RKO (cell line): ENCODE measurements around the gene SIRT4.

Experiments used
- DNase-seq: peaks from one replicate; pipeline ENCODE4 v3.0.0-alpha.2; 2016; ENCODE audit warnings: low spot score

Gene SIRT4

DNA sequence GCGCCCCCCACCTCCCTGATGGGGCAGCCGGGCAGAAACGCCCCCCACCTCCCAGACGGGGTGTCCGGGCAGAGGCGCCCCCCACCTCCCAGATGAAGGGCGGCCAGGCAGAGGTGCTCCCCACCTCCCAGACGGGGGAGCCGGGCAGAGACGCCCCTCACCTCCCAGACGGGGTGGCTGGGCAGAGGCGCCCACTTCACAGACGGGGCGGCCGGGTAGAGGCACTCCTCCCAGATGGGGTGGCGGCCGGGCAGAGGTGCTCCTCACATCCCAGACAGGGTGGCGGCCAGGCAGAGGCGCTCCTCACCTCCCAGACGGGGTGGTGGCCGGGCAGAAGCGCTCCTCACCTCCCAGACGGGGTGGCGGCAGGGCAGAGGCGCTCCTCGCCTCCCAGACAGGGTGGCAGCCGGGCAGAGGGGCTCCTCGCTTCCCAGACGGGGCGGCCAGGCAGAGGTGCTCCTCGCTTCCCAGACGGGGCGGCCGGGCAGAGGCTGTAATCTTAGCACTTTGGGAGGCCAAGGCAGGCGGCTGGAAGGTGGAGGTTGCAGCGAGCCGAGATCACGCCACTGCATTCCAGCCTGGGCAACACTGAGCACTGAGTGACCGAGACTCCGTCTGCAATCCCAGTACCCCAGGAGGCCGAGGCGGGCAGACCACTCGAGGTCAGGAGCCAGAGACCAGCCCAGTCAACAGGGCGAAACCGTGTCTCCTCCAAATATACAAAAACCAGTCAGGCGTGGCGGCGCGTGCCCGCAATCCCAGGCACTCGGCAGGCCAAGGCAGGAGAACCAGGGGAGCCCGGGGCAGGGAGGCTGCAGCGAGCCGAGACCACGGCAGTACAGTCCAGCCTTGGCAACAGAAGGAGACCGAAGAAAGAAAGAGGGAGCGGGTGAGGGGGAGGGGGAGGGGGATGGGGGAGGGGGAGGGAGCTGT, 23.7 kb upstream of the SIRT4 start:
- no peak for DNase-seq

GRCh38 chr12:120283318-120283717, 18.8 kb upstream of the SIRT4 start:
- no peak for DNase-seq

GRCh38 chr12:120284381-120284780, 17.7 kb upstream of the SIRT4 start:
- no peak for DNase-seq

DNA sequence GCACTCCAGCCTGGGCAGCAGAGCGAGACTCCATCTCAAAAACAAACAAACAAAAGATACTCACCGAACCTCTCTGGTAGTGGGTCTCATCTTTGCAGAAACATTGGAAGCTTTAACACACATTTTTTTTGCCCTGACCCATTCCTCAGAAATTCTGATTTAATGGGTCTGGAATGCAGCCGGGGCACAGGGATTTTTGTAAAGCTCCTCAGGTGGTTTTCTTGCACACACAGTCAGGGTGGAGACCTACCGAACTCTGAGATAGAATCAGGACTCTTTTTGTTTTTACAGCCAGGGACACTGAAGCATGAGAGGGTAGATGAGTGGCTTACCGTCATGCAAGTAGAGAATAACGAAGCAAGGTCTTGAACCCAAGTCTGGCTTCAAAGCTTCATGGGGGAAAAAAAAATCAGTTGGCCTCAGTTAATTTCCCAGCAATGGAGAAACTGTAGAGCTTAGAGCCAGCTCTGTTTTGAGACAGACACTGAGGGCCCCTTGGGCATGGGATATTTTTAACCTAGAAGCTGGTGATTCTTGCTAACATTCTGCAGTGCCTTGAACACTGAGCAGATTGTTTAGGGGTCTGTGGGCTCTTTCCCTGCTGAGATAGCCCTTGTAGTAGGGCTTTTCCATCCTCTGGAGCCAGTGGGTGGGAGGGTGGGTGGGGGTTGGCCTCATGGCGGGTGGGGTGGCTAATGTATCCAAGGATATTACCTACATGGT, 15.2 kb upstream of the SIRT4 start:
- DNase-seq: no peak

- no peak for DNase-seq
Measured at GRCh38 chr12:120287491-120287890, 14.6 kb upstream of the SIRT4 start.

GRCh38 chr12:120290609-120291305, 11.4 kb upstream of the SIRT4 start:
- no peak for DNase-seq

GRCh38 chr12:120292411-120292660, 9.8 kb upstream of the SIRT4 start:
- no peak for DNase-seq

DNA sequence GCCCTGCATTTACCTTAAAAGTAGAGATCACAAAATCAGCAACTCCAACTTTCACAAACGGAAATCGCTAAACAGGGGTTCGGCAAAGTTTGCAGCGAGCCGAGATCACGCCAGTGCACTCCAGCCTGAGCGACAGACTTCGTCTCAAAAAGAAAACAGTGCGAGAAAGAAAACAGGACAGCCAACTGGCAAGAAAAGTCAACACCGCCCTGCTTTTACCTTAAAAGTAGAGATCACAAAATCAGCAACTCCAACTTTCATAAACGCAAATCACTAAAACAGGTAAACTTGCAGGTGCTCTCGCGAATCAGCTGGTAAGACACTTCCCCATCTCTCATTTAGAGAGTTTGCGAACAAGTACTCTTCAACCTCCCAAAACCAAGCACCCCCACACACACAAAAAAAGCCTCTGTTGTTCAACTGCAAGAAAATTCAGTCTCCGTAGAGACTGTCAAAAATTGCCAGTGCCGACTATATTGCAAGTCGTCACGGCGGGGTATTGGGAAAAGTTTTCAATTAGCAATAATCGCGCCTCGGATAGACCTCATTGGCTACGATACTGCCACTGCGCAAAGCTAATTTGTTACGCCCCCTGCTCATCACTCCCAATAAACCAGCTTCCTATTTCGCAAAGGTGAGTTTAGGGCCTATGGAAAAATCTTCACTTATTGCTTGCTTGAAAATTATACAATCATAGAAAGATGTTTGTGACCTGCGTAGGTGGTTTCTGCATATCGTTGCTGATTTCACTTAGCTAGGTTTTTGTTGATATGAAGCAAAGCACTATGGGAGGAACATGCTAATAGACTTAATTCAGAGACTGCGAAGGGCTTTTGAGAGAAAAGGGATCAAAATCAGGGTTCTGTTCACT, 9.2 kb upstream of the SIRT4 start, which contains the start of gene RNU4-1:
Gene RNU4-1, minus strand, starts transcription at position 577 of the 871 bp plus-strand sequence.
- DNase-seq: peak; percentile 97

GRCh38 chr12:120314220-120314619, 12.1 kb downstream of the SIRT4 start:
- DNase-seq: peak; percentile 59

DNA sequence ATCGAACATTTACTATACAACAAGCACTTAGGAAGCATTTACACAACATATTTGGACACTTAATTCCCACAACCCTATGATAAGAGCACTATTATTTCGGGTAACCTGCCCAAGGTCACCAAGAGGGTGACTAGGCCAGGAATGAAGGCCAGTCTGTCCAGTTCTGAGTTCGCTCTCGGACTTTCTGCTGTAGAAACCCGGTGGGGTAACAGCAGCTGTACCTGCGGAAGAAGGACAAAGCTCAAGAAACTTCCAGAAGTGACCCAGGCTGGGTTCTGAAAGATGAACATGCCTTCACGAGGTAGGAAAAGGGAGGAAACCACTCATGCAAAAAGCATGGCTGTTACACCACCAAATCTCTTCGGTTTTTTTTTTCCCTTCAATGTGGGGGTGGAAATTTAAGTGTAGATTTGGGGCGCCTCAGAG, 14.7 kb downstream of the SIRT4 start:
- DNase-seq: no peak

GRCh38 chr12:120317224-120318105, 15.3 kb downstream of the SIRT4 start:
- peak; percentile 100 for DNase-seq

GRCh38 chr12:120321382-120322202, 19.5 kb downstream of the SIRT4 start:
- DNase-seq: no peak

GRCh38 chr12:120323772-120324171, 21.7 kb downstream of the SIRT4 start:
- DNase-seq: no peak

DNA sequence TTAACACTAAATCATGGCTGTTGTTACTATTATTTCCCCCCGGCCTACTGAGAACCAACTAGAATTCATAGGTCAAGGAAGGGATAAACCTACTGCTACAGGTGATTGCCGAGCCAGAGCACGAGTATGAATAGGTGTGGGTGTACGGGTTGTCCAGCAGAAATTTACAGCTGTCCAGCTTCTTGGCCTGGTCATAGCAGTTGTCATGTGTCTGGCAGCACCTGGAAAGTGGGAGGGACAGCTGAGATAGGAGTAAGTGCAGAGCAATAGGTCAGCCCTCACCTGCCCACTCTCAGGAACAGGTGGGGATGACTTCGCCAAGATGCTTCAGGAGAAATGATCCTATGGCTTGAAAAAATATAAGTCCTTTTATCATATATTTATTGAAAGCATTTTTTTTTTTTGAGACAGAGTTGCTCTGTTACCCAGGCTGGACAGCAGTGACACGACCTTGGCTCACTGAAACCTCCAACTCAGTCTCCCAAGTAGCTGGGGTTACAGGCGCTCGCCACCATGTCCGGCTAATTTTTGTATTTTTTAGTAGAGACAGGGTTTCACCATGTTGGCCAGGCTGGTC, 22.8 kb downstream of the SIRT4 start:
- DNase-seq: no peak

- DNase-seq: no peak
Measured at GRCh38 chr12:120327593-120327992, 25.5 kb downstream of the SIRT4 start, which contains the start of gene PLA2G1B. PLA2G1B (minus strand) TSS chr12:120327779; CDS start chr12:120327753, 26 bp downstream.

- no peak for DNase-seq
Measured at GRCh38 chr12:120328228-120328627, 26.1 kb downstream of the SIRT4 start.

DNA sequence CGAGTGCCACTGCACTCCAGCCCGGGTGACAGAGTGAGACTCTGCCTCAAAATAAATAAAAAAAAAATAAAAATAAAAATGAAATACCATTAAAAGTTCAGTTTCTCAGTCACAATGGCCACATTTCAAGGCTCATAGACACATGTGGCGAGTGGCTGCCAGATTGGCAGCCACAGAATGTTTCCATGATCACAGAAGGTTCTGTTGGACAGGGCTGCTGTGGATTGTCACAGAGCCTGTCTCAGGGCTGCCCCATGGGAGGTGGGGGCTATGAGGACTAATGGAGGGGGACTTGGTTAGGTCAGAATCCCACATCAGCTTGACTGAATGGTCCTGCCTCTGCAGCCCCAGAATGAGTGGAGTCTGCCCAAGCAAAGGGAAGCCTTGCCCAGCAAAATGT, 29.3 kb downstream of the SIRT4 start:
- DNase-seq: no peak

DNA sequence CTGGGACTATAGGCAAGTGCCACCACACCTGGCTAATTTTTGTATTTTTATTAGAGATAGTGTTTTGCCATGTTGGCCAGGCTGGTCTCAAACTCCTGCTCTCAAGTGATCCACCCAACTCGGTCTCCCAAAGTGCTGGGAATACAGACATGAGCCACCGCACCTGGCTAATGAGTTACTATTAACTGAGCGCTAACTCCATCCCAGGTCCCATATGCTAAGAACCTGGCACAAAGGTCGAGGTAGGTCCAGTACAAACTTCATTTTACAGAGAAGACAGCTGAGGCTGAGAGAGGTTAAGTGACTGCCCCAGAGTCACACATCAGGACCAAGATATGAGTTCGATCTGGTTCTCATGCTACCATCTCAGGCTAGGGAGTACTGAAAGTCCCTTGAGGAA, 29.9 kb downstream of the SIRT4 start:
- no peak for DNase-seq

- DNase-seq: no peak
Measured at GRCh38 chr12:120332523-120332922, 30.4 kb downstream of the SIRT4 start.
